H9 (cell line): ENCODE results near the gene PRDX1. TPM values are rescaled to one million over a fixed set of nuclear protein-coding genes. Genes with fewer than 3 reads are reported as not detected.
"Not testable (repeated sequence)": the region's sequence is repeated elsewhere in the genome, so short reads cannot be mapped to it uniquely, and the experiment has no call there.

Experiments
- DNase-seq: peaks from one replicate; pipeline ENCODE4 v3.0.0-alpha.2; 2017
- H2AFZ ChIP-seq: one replicate; pipeline ENCODE4 v1.6.1; 2013; ENCODE audit warnings: mild to moderate bottlenecking, low read length, control low read depth, moderate library complexity
- H2AK5ac ChIP-seq: 2 replicates; pipeline ENCODE4 v1.6.1; 2013; ENCODE audit warnings: low read length, control low read depth, mixed read lengths; ENCODE audit not compliant: insufficient read length
- H2BK120ac ChIP-seq: one replicate; pipeline ENCODE4 v1.6.1; 2013; ENCODE audit warnings: low read depth, mild to moderate bottlenecking, low read length, control low read depth, inconsistent platforms; ENCODE audit not compliant: poor library complexity, severe bottlenecking
- H2BK12ac ChIP-seq: 2 replicates; pipeline ENCODE4 v1.6.1; 2013; ENCODE audit warnings: low read length, control low read depth, mixed read lengths, low read depth; ENCODE audit not compliant: insufficient read length
- H2BK15ac ChIP-seq: 2 replicates; pipeline ENCODE4 v1.6.1; 2013; ENCODE audit warnings: low read depth, low read length, control low read depth
- H2BK20ac ChIP-seq: one replicate; pipeline ENCODE4 v1.6.1; 2013; ENCODE audit warnings: low read depth, mild to moderate bottlenecking, low read length, control low read depth, inconsistent platforms; ENCODE audit not compliant: poor library complexity, severe bottlenecking
- H2BK5ac ChIP-seq: 2 replicates; pipeline ENCODE4 v1.6.1; 2013; ENCODE audit warnings: low read length, control low read depth, mixed read lengths; ENCODE audit not compliant: insufficient read length
- H3K14ac ChIP-seq: 2 replicates; pipeline ENCODE4 v1.6.1; 2013; ENCODE audit warnings: low read length, control low read depth; ENCODE audit not compliant: insufficient read depth
- H3K18ac ChIP-seq: 2 replicates; pipeline ENCODE4 v1.6.1; 2013; ENCODE audit warnings: low read depth, mild to moderate bottlenecking, mixed read lengths, low read length, control low read depth; ENCODE audit not compliant: insufficient read length
- H3K23ac ChIP-seq: 2 replicates; pipeline ENCODE4 v1.6.1; 2013; ENCODE audit warnings: low read length, control low read depth, mixed read lengths, low read depth; ENCODE audit not compliant: insufficient read length
- H3K23me2 ChIP-seq: 2 replicates; pipeline ENCODE4 v1.6.1; 2013; ENCODE audit warnings: low read depth, mild to moderate bottlenecking, mixed read lengths, low read length, control low read depth; ENCODE audit not compliant: insufficient read length, poor library complexity, severe bottlenecking
- H3K27ac ChIP-seq: 2 replicates; pipeline ENCODE4 v1.5.1; 2013; ENCODE audit warnings: low read length, control low read depth, mixed read lengths, low read depth; ENCODE audit not compliant: insufficient read length
- H3K27me3 ChIP-seq: 2 replicates; pipeline ENCODE4 v1.6.1; 2013; ENCODE audit warnings: low read length, control low read depth, inconsistent platforms; ENCODE audit not compliant: insufficient read depth
- H3K4ac ChIP-seq: 2 replicates; pipeline ENCODE4 v1.6.1; 2013; ENCODE audit warnings: low read depth, mild to moderate bottlenecking, control low read depth, inconsistent platforms, low read length, moderate library complexity
- H3K4me1 ChIP-seq: 2 replicates; pipeline ENCODE4 v1.6.1; 2013; ENCODE audit warnings: low read length, control low read depth, inconsistent platforms; ENCODE audit not compliant: insufficient read depth
- H3K4me2 ChIP-seq: 2 replicates; pipeline ENCODE4 v1.6.1; 2013; ENCODE audit warnings: low read length, control low read depth, mixed read lengths; ENCODE audit not compliant: insufficient read length, insufficient read depth
- H3K56ac ChIP-seq: 2 replicates; pipeline ENCODE4 v1.6.1; 2013; ENCODE audit warnings: low read depth, mild to moderate bottlenecking, mixed read lengths, low read length, control low read depth; ENCODE audit not compliant: insufficient read length
- H3K79me1 ChIP-seq: 2 replicates; pipeline ENCODE4 v1.6.1; 2013; ENCODE audit warnings: low read depth, mild to moderate bottlenecking, moderate library complexity, low read length, control low read depth, inconsistent platforms; ENCODE audit not compliant: insufficient read depth, poor library complexity, severe bottlenecking
- H3K79me2 ChIP-seq: 2 replicates; pipeline ENCODE4 v1.6.1; 2013; ENCODE audit warnings: low read length, control low read depth, inconsistent platforms; ENCODE audit not compliant: insufficient read depth
- H3K9ac ChIP-seq: 2 replicates; pipeline ENCODE4 v1.6.1; 2013; ENCODE audit warnings: low read length, control low read depth, mixed read lengths; ENCODE audit not compliant: insufficient read length; ENCODE audit errors: extremely low read depth
- H3K9me3 ChIP-seq: one replicate; pipeline ENCODE4 v1.6.1; 2013; ENCODE audit warnings: low read depth, low read length, inconsistent platforms; ENCODE audit not compliant: control insufficient read depth
- H3T11ph ChIP-seq: one replicate; pipeline ENCODE4 v1.6.1; 2013; ENCODE audit warnings: mild to moderate bottlenecking, low read length, control low read depth, inconsistent platforms
- H4K20me1 ChIP-seq: one replicate; pipeline ENCODE4 v1.6.1; 2013; ENCODE audit not compliant: control insufficient read depth, insufficient read length, insufficient read depth
- H4K5ac ChIP-seq: 2 replicates; pipeline ENCODE4 v1.6.1; 2013; ENCODE audit warnings: low read depth, mild to moderate bottlenecking, mixed read lengths, low read length, control low read depth; ENCODE audit not compliant: insufficient read length
- H4K8ac ChIP-seq: replicated peaks from 2 replicates; pipeline ENCODE4 v1.6.1; 2013; ENCODE audit warnings: low read length, control low read depth, mixed read lengths, low read depth; ENCODE audit not compliant: insufficient read length
- H4K91ac ChIP-seq: 2 replicates; pipeline ENCODE4 v1.6.1; 2013; ENCODE audit warnings: low read depth, mild to moderate bottlenecking, moderate library complexity, mixed read lengths, low read length, control low read depth; ENCODE audit not compliant: insufficient read length
- H3K27ac Mint-ChIP-seq, 3 experiments: 2 replicates in 2 of 3; 3 replicates in 1 of 3; pipeline ENCODE4 v1.8.0; 2020 to 2021; ENCODE audit warnings: mixed read lengths in 3 of 3, mild to moderate bottlenecking in 1 of 3, moderate library complexity in 1 of 3
- H3K27me3 Mint-ChIP-seq: 2 replicates; pipeline ENCODE4 v1.8.0; 2021; ENCODE audit warnings: low read depth, mild to moderate bottlenecking, moderate library complexity, mixed read lengths
- H3K36me3 Mint-ChIP-seq, 3 experiments: 2 replicates in 2 of 3; 3 replicates in 1 of 3; pipeline ENCODE4 v1.8.0; 2020 to 2021; ENCODE audit warnings: low read depth in 3 of 3, mixed read lengths in 3 of 3; ENCODE audit not compliant: insufficient read depth in 1 of 3
- H3K4me1 Mint-ChIP-seq, 2 experiments: 2 replicates each; pipeline ENCODE4 v1.8.0; 2020; ENCODE audit warnings: mixed read lengths in 2 of 2
- H3K4me3 Mint-ChIP-seq, 2 experiments: 2 replicates in 1 of 2; 3 replicates in 1 of 2; pipeline ENCODE4 v1.8.0; 2020 to 2021; ENCODE audit warnings: mild to moderate bottlenecking in 2 of 2, mixed read lengths in 2 of 2, moderate library complexity in 1 of 2
- H3K9me3 Mint-ChIP-seq, 2 experiments: 2 replicates in 1 of 2; 3 replicates in 1 of 2; pipeline ENCODE4 v1.8.0; 2020; ENCODE audit warnings: mild to moderate bottlenecking in 2 of 2, mixed read lengths in 2 of 2, moderate library complexity in 1 of 2
- CTCF ChIP-seq: fragments of 200-600 bp; sonication (generic); conservative IDR thresholded peaks from 3 replicates; pipeline ENCODE4 v1.8.0; 2021; ENCODE audit warnings: antibody characterized with exemption, mild to moderate bottlenecking
- WGBS: extraction: QIAGEN DNeasy Blood & Tissue Kit; methylation state at CpG from one replicate; pipeline ENCODE4 v1.1.7; 2013; ENCODE audit warnings: missing lambda C conversion rate, low lambda C conversion rate, mixed read lengths; ENCODE audit not compliant: insufficient read length; ENCODE audit errors: extremely low coverage; 5-methylcytosine and 5-hydroxymethylcytosine counted together
- total RNA-seq: library from RNA; stranded (reverse); gene quantifications from 2 replicates; pipeline ENCODE4 v1.2.1, GENCODE V29; 2021

The PRDX1 gene
- total RNA-seq, 1 experiment from 2014 or later, result 1,003 TPM

GRCh38 chr1:45477646-45478045 lies 44.0 kb downstream of the PRDX1 start:
- Histone ChIP-seq H3K27me3 (no peaks in the 10 kb centered on the region), H3K79me2 (no peaks in the 10 kb centered on the region), H4K91ac (no peak overlapping the region), H3K4ac (no peak overlapping the region), H3K9me3 (no peaks in the 10 kb centered on the region), H2BK20ac (no peak overlapping the region), H3K14ac (no peak overlapping the region), H2BK15ac (no peak overlapping the region), H3T11ph (no peak overlapping the region), H2AK5ac (no peak overlapping the region), H3K23ac (no peak overlapping the region), H3K23me2 (no peaks in the 10 kb centered on the region), H4K20me1 (no peaks in the 10 kb centered on the region), H3K79me1 (no peaks in the 10 kb centered on the region), H4K8ac (no peak overlapping the region), H2AFZ (no peak overlapping the region), H3K4me2 (no peak overlapping the region), H3K4me1 (no peaks in the 10 kb centered on the region), H2BK120ac (no peak overlapping the region), H3K56ac (no peak overlapping the region), H2BK5ac (no peak overlapping the region), H3K18ac (no peak overlapping the region), H3K9ac (no peak overlapping the region), H4K5ac (no peak overlapping the region), H2BK12ac (no peak overlapping the region), H3K27ac (no peak overlapping the region)
- DNase-seq, result no peak
- no CpG with 5 or more reads among the region's 3 CpGs for WGBS
- no peak for TF ChIP-seq CTCF
- Mint-ChIP-seq H3K27ac (no peak overlapping the region; a peak in 1 of 7 replicates), H3K27me3 (no peaks in the 10 kb centered on the region), H3K4me1 (no peaks in the 10 kb centered on the region), H3K9me3 (no peaks in the 10 kb centered on the region), H3K36me3 (no peaks in the 10 kb centered on the region; a peak in 2 of 7 replicates), H3K4me3 (no peak overlapping the region)

GRCh38 chr1:45474194-45474593 lies 47.5 kb downstream of the PRDX1 start:
- H4K91ac ChIP-seq, H3K4me2 ChIP-seq, H3K36me3 Mint-ChIP-seq, H2BK5ac ChIP-seq, H4K20me1 ChIP-seq, H4K8ac ChIP-seq, H2AK5ac ChIP-seq, H3K23ac ChIP-seq, H3K4me1 ChIP-seq, H4K5ac ChIP-seq, H3K4me1 Mint-ChIP-seq, H2AFZ ChIP-seq, H3K79me1 ChIP-seq, H3K14ac ChIP-seq, H3K56ac ChIP-seq, H3T11ph ChIP-seq, H2BK15ac ChIP-seq, DNase-seq, H3K9me3 ChIP-seq, H3K18ac ChIP-seq, H3K79me2 ChIP-seq, H3K9me3 Mint-ChIP-seq, H3K4me3 Mint-ChIP-seq, H2BK20ac ChIP-seq, H3K9ac ChIP-seq, H3K23me2 ChIP-seq, H2BK120ac ChIP-seq, H3K27ac ChIP-seq, H3K4ac ChIP-seq, H3K27me3 ChIP-seq, H3K27me3 Mint-ChIP-seq, H2BK12ac ChIP-seq, H3K27ac Mint-ChIP-seq: not testable (repeated sequence)
- no CpG with 5 or more reads among the region's 6 CpGs for WGBS
